Measurements from ENCODE around the gene TES. TPM values are rescaled to one million over a fixed set of nuclear protein-coding genes. Genes with fewer than 3 reads are reported as not detected.

The TES gene, protein sequence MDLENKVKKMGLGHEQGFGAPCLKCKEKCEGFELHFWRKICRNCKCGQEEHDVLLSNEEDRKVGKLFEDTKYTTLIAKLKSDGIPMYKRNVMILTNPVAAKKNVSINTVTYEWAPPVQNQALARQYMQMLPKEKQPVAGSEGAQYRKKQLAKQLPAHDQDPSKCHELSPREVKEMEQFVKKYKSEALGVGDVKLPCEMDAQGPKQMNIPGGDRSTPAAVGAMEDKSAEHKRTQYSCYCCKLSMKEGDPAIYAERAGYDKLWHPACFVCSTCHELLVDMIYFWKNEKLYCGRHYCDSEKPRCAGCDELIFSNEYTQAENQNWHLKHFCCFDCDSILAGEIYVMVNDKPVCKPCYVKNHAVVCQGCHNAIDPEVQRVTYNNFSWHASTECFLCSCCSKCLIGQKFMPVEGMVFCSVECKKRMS
- 100 to 1,000 TPM; 134 to 140 TPM for total RNA-seq

DNA sequence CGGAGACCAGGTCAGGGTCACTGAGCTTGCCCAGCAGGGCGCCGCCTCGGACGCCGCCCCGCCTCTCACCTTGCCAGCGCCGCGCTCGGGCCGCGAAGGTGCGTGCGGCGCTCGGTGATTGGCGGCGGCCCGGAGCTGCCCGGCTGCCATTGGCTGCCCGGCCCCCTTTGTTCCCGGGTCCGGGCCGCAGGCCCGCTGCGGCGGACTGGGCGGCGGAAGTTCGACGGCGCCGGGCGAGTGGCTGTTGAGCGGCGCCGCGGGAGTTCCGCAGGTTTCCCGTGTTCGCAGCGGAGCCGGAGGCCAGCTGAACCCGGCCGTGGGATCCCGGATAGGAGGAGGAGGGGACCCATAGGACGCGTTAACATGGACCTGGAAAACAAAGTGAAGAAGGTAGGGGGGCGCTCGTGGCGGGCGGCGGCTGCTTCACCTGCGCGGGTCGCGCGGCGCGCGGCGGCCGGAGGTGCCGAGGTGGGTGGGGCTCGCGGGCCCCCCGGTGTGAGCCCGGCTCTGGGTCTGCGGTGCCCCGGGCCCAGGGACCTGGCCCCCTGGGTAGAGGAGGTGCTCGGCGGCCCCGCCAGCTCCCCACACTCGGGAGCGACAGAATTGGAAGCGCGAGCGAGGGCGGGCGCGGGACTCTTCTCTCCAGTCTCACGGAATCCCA lies at the start of gene TES:
TES (plus strand) TSS at position 195 of the 661 bp plus-strand sequence; CDS start at position 364, 169 bp downstream.
- ChIA-PET POLR2A (interaction anchor here (0.7 to 6.0 kb wide), 21 partner anchors 9 to 1287 kb away, joined by 3 to 58 read pairs (median 8); no protein-coding TSS in a partner anchor), CTCF (interaction anchor here (0.6 to 6.1 kb wide), 16 partner anchors 10 to 316 kb away, joined by 3 to 43 read pairs (median 4); no protein-coding TSS in a partner anchor)
- H3K27me3 Mint-ChIP-seq = no peaks in the 10 kb centered on the region
- DNase-seq = peak; percentile 75
- H3K9me3 Mint-ChIP-seq = no peaks in the 10 kb centered on the region
- H3K4me3 Mint-ChIP-seq = peak within 1 kb of the TSS; percentile 91
- peaks cover 44% of the 10 kb centered on the region for H3K4me1 Mint-ChIP-seq
- H3K36me3 Mint-ChIP-seq (ENCODE audit: low read depth) = peaks cover 32% of the 10 kb centered on the region
- peak within 1 kb of the TSS; percentile 97 for H3K27ac Mint-ChIP-seq

DNA sequence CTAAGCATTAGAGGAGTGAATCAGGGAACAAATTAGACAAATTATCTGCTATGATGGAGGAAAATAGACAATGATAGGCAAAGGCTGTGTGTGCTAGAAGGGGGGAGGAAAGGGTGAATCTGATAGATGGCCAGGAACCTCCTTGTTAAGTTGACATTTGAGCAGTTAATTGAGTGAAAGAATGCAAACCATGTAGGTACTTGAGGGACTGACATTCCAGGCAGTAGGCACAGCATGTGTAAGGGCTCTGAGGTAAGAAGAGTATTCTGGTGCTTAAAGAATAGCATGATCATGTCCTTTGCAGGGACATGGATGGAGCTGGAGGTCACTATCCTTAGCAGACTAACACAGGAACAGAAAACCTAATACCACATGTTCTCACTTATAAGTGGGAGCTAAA lies 48.6 kb upstream of the TES start:
- Mint-ChIP-seq H3K4me1 (peaks cover 9% of the 10 kb centered on the region), H3K9me3 (no peaks in the 10 kb centered on the region), H3K27ac (no peak overlapping the region), H3K27me3 (peaks cover 18% of the 10 kb centered on the region), H3K4me3 (no peak overlapping the region), H3K36me3 (ENCODE audit: low read depth) (no peaks in the 10 kb centered on the region)
- no peak for DNase-seq
- ChIA-PET POLR2A (no interaction called here), CTCF (no interaction called here)

DNA sequence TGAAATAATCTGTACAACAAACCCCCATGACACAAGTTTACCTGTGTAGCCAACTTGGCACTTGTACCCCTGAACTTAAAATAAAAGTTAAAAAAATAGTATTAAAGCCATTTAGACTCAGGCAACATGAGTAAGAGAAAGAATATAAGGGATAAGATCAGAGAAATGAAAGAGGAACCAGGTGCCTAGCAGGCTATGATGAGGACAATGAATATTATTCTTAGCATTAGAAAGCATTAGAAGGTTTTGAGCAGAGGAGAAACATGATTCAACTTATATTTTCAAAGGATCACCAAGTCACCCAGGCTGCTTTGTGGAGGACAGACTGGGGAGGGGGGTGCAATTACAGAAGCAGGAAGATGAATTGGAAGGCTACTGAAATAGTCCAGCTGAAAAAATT lies 48.1 kb upstream of the TES start:
- H3K27ac Mint-ChIP-seq = no peak overlapping the region
- H3K27me3 Mint-ChIP-seq = peaks cover 14% of the 10 kb centered on the region
- H3K9me3 Mint-ChIP-seq = no peaks in the 10 kb centered on the region
- ChIA-PET CTCF (no interaction called here), POLR2A (no interaction called here)
- peaks cover 13% of the 10 kb centered on the region for H3K4me1 Mint-ChIP-seq
- H3K36me3 Mint-ChIP-seq (ENCODE audit: low read depth) = no peaks in the 10 kb centered on the region
- no peak overlapping the region for H3K4me3 Mint-ChIP-seq
- DNase-seq = no peak

DNA sequence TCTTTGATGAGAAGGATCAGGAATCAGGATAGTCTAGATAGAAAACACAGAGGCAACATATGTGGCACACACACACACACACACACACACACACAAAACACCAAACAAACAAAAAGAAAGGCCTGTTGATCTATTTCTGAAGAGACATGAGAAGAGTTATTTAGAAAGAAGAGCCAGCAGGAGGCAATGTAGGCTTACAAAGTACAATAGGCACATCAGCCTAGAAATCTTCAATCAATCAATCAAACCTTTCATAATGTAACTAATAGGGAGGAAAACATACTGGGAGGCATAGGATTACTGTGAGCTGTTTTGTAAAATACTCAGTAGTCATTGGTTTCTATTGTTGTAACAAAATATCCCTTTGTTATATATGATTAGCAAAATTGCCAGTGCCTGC lies 47.3 kb upstream of the TES start:
- CTCF ChIA-PET = interaction anchor here (0.8 to 0.9 kb wide), 2 partner anchors 10 to 363 kb away, joined by 3 read pairs; no protein-coding TSS in a partner anchor
- H3K9me3 Mint-ChIP-seq = no peaks in the 10 kb centered on the region
- peaks cover 16% of the 10 kb centered on the region for H3K4me1 Mint-ChIP-seq
- H3K4me3 Mint-ChIP-seq = no peak overlapping the region
- no peaks in the 10 kb centered on the region for H3K36me3 Mint-ChIP-seq (ENCODE audit: low read depth)
- no peak overlapping the region for H3K27ac Mint-ChIP-seq
- no peak for DNase-seq
- H3K27me3 Mint-ChIP-seq = peaks cover 9% of the 10 kb centered on the region
- POLR2A ChIA-PET = interaction anchor here (1.0 kb wide), 1 partner anchor 10 kb away, joined by 4 read pairs; no protein-coding TSS in a partner anchor

DNA sequence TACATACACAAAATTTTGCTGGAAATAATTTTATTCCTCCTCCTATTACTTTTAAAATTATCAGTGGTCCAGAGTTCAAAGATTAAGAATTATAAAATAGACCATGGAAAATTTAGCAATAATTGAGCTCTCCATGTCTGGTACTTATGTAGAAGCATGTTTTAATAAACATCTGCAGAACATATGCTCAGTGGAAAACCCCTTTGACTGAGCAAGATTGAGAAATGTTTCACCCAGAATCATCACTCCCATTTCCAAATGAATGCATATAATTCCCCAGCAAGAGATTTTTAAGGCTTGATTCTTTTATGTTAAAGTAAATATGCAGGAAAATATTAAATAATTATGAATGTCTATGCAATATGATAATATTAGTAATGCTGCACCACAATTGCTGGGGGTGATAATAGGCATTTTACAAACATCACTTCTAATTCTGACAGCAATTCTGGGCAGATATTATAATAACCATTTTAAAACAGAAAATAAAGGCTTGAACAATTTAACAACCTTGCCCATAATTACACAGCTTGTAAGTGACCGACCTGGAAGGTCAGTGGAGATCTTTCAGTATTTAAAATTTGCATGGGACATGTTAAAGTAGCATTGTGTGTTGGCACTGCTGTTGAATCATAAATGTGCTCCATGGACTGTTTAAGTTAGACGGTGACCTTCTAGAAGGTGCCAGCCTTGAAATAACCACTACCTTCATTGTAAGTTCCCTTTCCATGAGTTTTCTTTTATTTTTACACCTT lies 45.6 kb upstream of the TES start:
- POLR2A ChIA-PET = no interaction called here
- Mint-ChIP-seq H3K27ac (no peak overlapping the region), H3K36me3 (ENCODE audit: low read depth) (no peaks in the 10 kb centered on the region), H3K27me3 (peaks cover 16% of the 10 kb centered on the region), H3K9me3 (no peaks in the 10 kb centered on the region), H3K4me3 (no peak overlapping the region), H3K4me1 (peaks cover 23% of the 10 kb centered on the region)
- DNase-seq = no peak
- CTCF ChIA-PET = no interaction called here

DNA sequence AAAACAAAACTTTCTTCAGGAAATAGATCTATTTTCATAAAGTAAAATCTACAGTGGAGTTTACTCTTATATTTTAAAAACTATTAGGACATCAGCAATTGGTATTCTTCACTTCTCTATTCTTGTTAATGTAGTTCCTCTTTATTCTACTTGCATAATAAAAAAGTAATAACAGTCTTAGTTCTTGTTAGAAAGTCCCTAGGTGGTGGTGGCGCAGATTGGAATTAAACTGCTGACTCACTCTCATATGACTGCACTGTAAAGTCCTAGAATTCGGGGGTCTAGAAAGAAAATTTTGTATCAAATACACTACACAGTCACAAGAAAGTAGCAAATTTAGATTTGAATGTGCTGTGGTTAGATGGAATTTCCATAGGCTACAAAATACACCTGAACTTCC lies 44.6 kb upstream of the TES start:
- Mint-ChIP-seq H3K27me3 (peaks cover 17% of the 10 kb centered on the region), H3K4me3 (no peak overlapping the region), H3K36me3 (ENCODE audit: low read depth) (no peaks in the 10 kb centered on the region), H3K27ac (no peak overlapping the region), H3K4me1 (peaks cover 19% of the 10 kb centered on the region), H3K9me3 (no peaks in the 10 kb centered on the region)
- CTCF ChIA-PET = interaction anchor here (2.0 to 2.6 kb wide), 3 partner anchors 7 to 361 kb away, joined by 8 to 18 read pairs (median 9); no protein-coding TSS in a partner anchor
- DNase-seq = no peak
- POLR2A ChIA-PET = no interaction called here

DNA sequence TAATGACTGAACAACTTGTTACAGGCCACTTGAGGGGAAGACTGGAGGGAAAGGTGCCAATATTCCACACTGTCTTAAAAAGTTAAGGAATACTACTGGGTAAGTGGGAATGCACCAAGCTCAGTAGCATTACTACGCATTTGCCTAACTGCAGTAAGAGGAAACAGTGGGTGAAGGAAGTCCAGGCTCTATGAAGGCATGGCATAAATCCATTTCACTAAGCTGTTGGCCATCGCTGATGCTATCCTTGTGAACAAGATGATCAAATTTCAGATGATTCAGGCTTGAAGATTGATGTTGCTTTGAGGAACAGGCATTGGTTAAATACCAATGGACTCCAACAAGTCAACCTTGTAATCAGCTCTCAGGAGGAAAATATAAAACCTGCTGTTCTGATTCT lies 44.2 kb upstream of the TES start:
- peaks cover 19% of the 10 kb centered on the region for H3K4me1 Mint-ChIP-seq
- no peak for DNase-seq
- no peak overlapping the region for H3K4me3 Mint-ChIP-seq
- no peaks in the 10 kb centered on the region for H3K9me3 Mint-ChIP-seq
- no peak overlapping the region for H3K27ac Mint-ChIP-seq
- no peaks in the 10 kb centered on the region for H3K36me3 Mint-ChIP-seq (ENCODE audit: low read depth)
- peaks cover 20% of the 10 kb centered on the region for H3K27me3 Mint-ChIP-seq
- ChIA-PET POLR2A (interaction anchor here (0.9 kb wide), 1 partner anchor 13 kb away, joined by 3 read pairs; no protein-coding TSS in a partner anchor), CTCF (interaction anchor here (1.4 to 2.6 kb wide), 6 partner anchors 8 to 426 kb away, joined by 3 to 18 read pairs (median 8); no protein-coding TSS in a partner anchor)

DNA sequence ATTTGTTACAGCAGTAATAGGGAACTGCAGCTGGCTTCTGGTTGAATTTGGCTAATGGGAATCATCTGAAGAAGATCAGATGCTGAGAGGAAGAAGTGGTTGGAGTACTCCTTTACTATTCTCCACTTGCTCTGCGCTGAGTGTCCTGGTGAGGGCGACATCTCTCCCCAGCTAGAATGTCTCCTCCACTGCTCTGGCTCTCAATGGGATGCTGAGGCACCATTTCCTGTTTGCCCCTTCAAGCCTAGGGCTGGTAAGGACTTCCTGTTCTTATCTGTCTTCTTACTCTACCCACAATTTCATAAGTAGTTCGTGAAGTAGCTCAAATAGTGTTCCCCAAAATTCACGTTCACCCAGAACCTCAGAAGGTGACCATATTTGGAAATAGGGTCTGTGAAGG lies 43.2 kb upstream of the TES start:
- H3K27ac Mint-ChIP-seq = no peak overlapping the region
- no peak overlapping the region for H3K4me3 Mint-ChIP-seq
- H3K9me3 Mint-ChIP-seq = no peaks in the 10 kb centered on the region
- H3K27me3 Mint-ChIP-seq = peaks cover 26% of the 10 kb centered on the region
- ChIA-PET CTCF (interaction anchor here (0.6 to 2.6 kb wide), 14 partner anchors 9 to 425 kb away, joined by 3 to 18 read pairs (median 4); no protein-coding TSS in a partner anchor), POLR2A (interaction anchor here (0.9 kb wide), 1 partner anchor 14 kb away, joined by 3 read pairs; no protein-coding TSS in a partner anchor)
- peaks cover 19% of the 10 kb centered on the region for H3K4me1 Mint-ChIP-seq
- H3K36me3 Mint-ChIP-seq (ENCODE audit: low read depth) = no peaks in the 10 kb centered on the region
- DNase-seq = peak; percentile 36

DNA sequence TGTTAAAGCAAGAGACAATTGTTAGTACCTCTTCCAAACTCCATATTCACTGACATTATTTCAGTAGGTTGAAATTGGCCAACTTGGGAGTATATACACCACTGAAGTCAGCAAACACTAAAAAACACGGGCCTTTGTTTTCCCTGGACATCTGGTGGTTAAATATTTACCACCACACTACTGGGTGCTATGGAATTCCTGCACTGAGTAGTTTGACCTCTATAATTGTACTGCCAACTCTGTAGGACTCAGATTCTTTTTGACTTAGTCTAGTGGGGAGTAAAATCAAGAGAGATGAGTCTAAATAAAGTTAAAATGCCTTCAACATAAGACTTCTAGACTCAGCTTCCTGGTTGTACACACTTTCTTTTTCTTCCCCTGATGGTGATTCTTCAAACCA lies 41.3 kb upstream of the TES start:
- Mint-ChIP-seq H3K4me3 (no peak overlapping the region), H3K27ac (no peak overlapping the region), H3K27me3 (peaks cover 24% of the 10 kb centered on the region), H3K36me3 (ENCODE audit: low read depth) (no peaks in the 10 kb centered on the region), H3K9me3 (no peaks in the 10 kb centered on the region), H3K4me1 (peaks cover 19% of the 10 kb centered on the region)
- CTCF ChIA-PET = no interaction called here
- no peak for DNase-seq
- POLR2A ChIA-PET = interaction anchor here (1.1 to 2.3 kb wide), 2 partner anchors 16 to 42 kb away, joined by 4 to 8 read pairs; partner anchors contain the start of gene TES

DNA sequence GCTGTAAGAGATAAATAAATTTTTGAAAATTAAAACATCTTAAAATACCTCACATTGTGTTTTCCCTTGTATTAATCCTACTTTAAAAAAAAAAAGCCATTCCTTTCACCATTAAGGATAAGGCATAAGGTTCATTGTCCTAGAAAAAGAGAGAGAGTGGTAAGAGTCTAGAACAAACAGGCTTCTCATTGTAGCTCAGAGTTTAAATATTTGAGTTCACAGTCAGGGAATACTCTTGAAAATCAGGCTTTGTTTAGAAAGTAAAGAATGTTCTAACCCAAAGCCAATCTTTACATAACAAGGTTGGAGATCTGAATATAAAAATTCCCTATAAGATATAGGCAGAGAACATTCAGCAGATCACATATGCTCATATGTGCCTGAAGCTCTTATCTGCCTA lies 40.2 kb upstream of the TES start:
- Mint-ChIP-seq H3K4me1 (peaks cover 19% of the 10 kb centered on the region), H3K27me3 (peaks cover 27% of the 10 kb centered on the region), H3K9me3 (peaks cover 2% of the 10 kb centered on the region), H3K4me3 (no peak overlapping the region), H3K27ac (no peak overlapping the region), H3K36me3 (ENCODE audit: low read depth) (no peaks in the 10 kb centered on the region)
- ChIA-PET CTCF (interaction anchor here (1.7 to 2.3 kb wide), 3 partner anchors 31 to 421 kb away, joined by 6 to 12 read pairs (median 8); no protein-coding TSS in a partner anchor), POLR2A (interaction anchor here (1.1 to 2.3 kb wide), 2 partner anchors 17 to 41 kb away, joined by 4 to 8 read pairs; partner anchors contain the start of gene TES)
- no peak for DNase-seq

DNA sequence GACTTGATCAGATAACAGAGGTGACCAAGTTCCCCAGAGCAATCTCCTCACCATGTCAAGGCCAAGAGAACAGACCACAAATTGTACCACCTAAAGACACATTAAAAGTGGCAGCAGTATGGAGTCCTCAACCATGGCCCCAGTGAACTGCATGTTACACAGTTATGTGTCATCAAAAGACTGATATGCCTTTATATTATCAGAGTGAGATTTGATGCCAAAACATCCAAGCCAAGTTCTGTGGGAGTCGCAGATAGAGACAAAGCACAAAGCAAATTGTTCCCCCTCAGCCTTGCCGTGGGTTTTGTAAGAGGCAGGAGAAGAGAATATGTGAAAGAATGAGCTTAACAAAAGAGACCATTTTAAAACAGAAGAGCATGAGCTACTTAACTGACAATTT lies 39.2 kb upstream of the TES start:
- DNase-seq = no peak
- no peaks in the 10 kb centered on the region for H3K36me3 Mint-ChIP-seq (ENCODE audit: low read depth)
- no peak overlapping the region for H3K4me3 Mint-ChIP-seq
- no peak overlapping the region for H3K27ac Mint-ChIP-seq
- peaks cover 4% of the 10 kb centered on the region for H3K9me3 Mint-ChIP-seq
- H3K4me1 Mint-ChIP-seq = peaks cover 16% of the 10 kb centered on the region
- peaks cover 27% of the 10 kb centered on the region for H3K27me3 Mint-ChIP-seq
- CTCF ChIA-PET = interaction anchor here (0.8 to 4.0 kb wide), 7 partner anchors 8 to 420 kb away, joined by 3 to 29 read pairs (median 6); no protein-coding TSS in a partner anchor
- POLR2A ChIA-PET = no interaction called here

DNA sequence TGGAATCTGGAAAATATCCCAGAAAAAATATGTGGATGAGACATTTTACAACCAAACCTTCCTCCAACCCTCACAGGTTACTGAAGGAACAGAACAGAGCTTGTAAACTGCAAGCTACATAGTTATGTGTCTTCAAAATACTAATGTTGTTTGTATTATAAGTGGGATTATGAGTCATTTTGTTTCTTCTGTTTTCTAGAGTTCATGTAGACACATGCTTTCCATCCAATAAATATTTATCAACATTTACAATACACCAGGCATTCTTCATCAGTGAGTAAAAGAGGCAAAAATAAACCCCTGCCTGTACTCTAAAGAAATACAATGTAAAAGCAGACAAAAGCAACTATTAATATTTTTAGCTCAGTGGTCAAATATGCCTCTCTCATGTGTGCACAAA lies 38.0 kb upstream of the TES start:
- DNase-seq = no peak
- Mint-ChIP-seq H3K27ac (no peak overlapping the region), H3K4me1 (peaks cover 9% of the 10 kb centered on the region), H3K4me3 (no peak overlapping the region), H3K36me3 (ENCODE audit: low read depth) (no peaks in the 10 kb centered on the region), H3K27me3 (peaks cover 27% of the 10 kb centered on the region), H3K9me3 (peaks cover 4% of the 10 kb centered on the region)
- CTCF ChIA-PET = interaction anchor here (0.7 to 4.0 kb wide), 9 partner anchors 9 to 419 kb away, joined by 3 to 29 read pairs (median 10); no protein-coding TSS in a partner anchor
- POLR2A ChIA-PET = interaction anchor here (1.0 kb wide), 1 partner anchor 9 kb away, joined by 4 read pairs; no protein-coding TSS in a partner anchor

Data from activated CD4-positive, alpha-beta memory T cell treated with anti-CD3 and anti-CD28 coated beads, Interleukin-2, amount 10 ng/mL, durations not matched to agents 7 days and 5 days (primary cell).